Bronchial epithelial cell (primary cell): Measurements from ENCODE around the gene NR2F1-AS1. TPM values are rescaled to one million over a fixed set of nuclear protein-coding genes. Genes with fewer than 3 reads are reported as not detected.
"Not testable (repeated sequence)": the region's sequence is repeated elsewhere in the genome, so short reads cannot be mapped to it uniquely, and the experiment has no call there.

Experiments
- DNase-seq: peaks from one replicate; pipeline ENCODE4 v3.0.0-alpha.2; 2010; ENCODE audit warnings: low read depth
- FAIRE-seq: peaks from 2 replicates; lab custom pipeline; 2011; peaks lifted over from hg19 to GRCh38; lab: Jason Lieb, UNC
- H3K27me3 ChIP-seq: 2 replicates; pipeline ENCODE4 v1.5.1; 2011; ENCODE audit warnings: low read length; ENCODE audit not compliant: control insufficient read depth, insufficient read depth
- H3K36me3 ChIP-seq: 2 replicates; pipeline ENCODE4 v1.5.1; 2011; ENCODE audit warnings: low read length; ENCODE audit not compliant: control insufficient read depth, insufficient read depth
- H3K4me3 ChIP-seq: 2 replicates; pipeline ENCODE4 v1.5.1; 2011; ENCODE audit warnings: mild to moderate bottlenecking, low read depth, low read length, control low read depth
- CTCF ChIP-seq: IDR thresholded peaks from 2 replicates; pipeline ENCODE4 v1.5.1; 2011; ENCODE audit warnings: mild to moderate bottlenecking, moderate library complexity, low read length, control low read depth, inconsistent platforms; ENCODE audit not compliant: insufficient read depth, severe bottlenecking
- total RNA-seq: library from RNA; depleted of rRNA; stranded (reverse); fragments of >200 nt; gene quantifications from 2 replicates; pipeline ENCODE4 v1.2.1, GENCODE V29; 2014

The NR2F1-AS1 gene
- total RNA-seq, 1 donor from 2014 or later: 1.1 TPM

GRCh38 chr5:93567424-93567823 is 13.6 kb downstream of the NR2F1-AS1 start:
- Histone ChIP-seq H3K27me3 (peaks cover 3% of the 10 kb centered on the region), H3K4me3 (no peak overlapping the region), H3K36me3 (no peaks in the 10 kb centered on the region)
- TF ChIP-seq CTCF: no peak
- no peak for FAIRE-seq
- no peak for DNase-seq

GRCh38 chr5:93566091-93566490 is 14.9 kb downstream of the NR2F1-AS1 start:
- no peak for FAIRE-seq
- Histone ChIP-seq H3K4me3 (no peak overlapping the region), H3K27me3 (no peaks in the 10 kb centered on the region), H3K36me3 (no peaks in the 10 kb centered on the region)
- no peak for DNase-seq
- no peak for TF ChIP-seq CTCF

- Histone ChIP-seq H3K27me3 (no peaks in the 10 kb centered on the region), H3K36me3 (no peaks in the 10 kb centered on the region), H3K4me3 (no peak overlapping the region)
- no peak for TF ChIP-seq CTCF
- FAIRE-seq (no peak), DNase-seq (no peak)
Measured at GRCh38 chr5:93557021-93557604, 23.9 kb downstream of the NR2F1-AS1 start.

GRCh38 chr5:93549594-93549993 is 31.4 kb downstream of the NR2F1-AS1 start:
- not testable (repeated sequence) for DNase-seq, H3K36me3 ChIP-seq, FAIRE-seq, H3K27me3 ChIP-seq, H3K4me3 ChIP-seq

GRCh38 chr5:93545872-93546271 is 35.1 kb downstream of the NR2F1-AS1 start:
- FAIRE-seq (no peak), DNase-seq (no peak)
- no peak for TF ChIP-seq CTCF
- Histone ChIP-seq H3K36me3 (no peaks in the 10 kb centered on the region), H3K4me3 (no peak overlapping the region), H3K27me3 (no peaks in the 10 kb centered on the region)

- H3K27me3 ChIP-seq: no peaks in the 10 kb centered on the region
- no peak for FAIRE-seq
- no peak overlapping the region for H3K4me3 ChIP-seq
- no peak for TF ChIP-seq CTCF
- no peaks in the 10 kb centered on the region for H3K36me3 ChIP-seq
- peak; percentile 18 for DNase-seq
Measured at GRCh38 chr5:93532370-93532769, 48.6 kb downstream of the NR2F1-AS1 start.

GRCh38 chr5:93521815-93522214 is 59.2 kb downstream of the NR2F1-AS1 start:
- not testable (repeated sequence) for DNase-seq, H3K36me3 ChIP-seq, H3K4me3 ChIP-seq, H3K27me3 ChIP-seq, FAIRE-seq
